GM12865 (cell line): ENCODE data around the gene RUNX2.
A peak's percentile ranks its signal among the peaks of the same experiment; 100 is the strongest.
"Not testable (repeated sequence)": the region's sequence is repeated elsewhere in the genome, so short reads cannot be mapped to it uniquely, and the experiment has no call there.

Experiments used
- DNase-seq: peaks from one replicate; pipeline ENCODE4 v3.0.0; 2010; ENCODE audit warnings: low read depth
- H3K4me3 ChIP-seq: 2 replicates; pipeline ENCODE4 v1.5.1; 2011; ENCODE audit warnings: mild to moderate bottlenecking, low read depth, low read length, control low read depth
- CTCF ChIP-seq: IDR thresholded peaks from 2 replicates; pipeline ENCODE4 v1.5.1; 2011; ENCODE audit warnings: low read length, control low read depth, low read depth, inconsistent platforms; ENCODE audit not compliant: insufficient read depth; ENCODE audit errors: missing control alignments

RUNX2 gene

GRCh38 chr6:45327956-45328522 lies at the start of gene RUNX2:
Gene RUNX2, plus strand, starts transcription at chr6:45328330. Its CDS starts 397 bp downstream, at chr6:45328727.
- no peak within 1 kb of the TSS for H3K4me3 ChIP-seq
- TF ChIP-seq CTCF = no peak
- no peak for DNase-seq

- DNase-seq = no peak
- H3K4me3 ChIP-seq = no peak overlapping the region
- TF ChIP-seq CTCF = no peak
Measured at GRCh38 chr6:45278367-45278766, 49.8 kb upstream of the RUNX2 start.

GRCh38 chr6:45286707-45287106 lies 41.4 kb upstream of the RUNX2 start:
- not testable (repeated sequence) for H3K4me3 ChIP-seq, DNase-seq

GRCh38 chr6:45289751-45290514 lies 38.2 kb upstream of the RUNX2 start:
- no peak for TF ChIP-seq CTCF
- H3K4me3 ChIP-seq = no peak overlapping the region
- no peak for DNase-seq

- peak; percentile 50 for DNase-seq
- no peak for TF ChIP-seq CTCF
- H3K4me3 ChIP-seq = peak overlapping the region; percentile 15
Measured at GRCh38 chr6:45293306-45293705, 34.8 kb upstream of the RUNX2 start.

- peak; percentile 54 for DNase-seq
- not testable (repeated sequence) for H3K4me3 ChIP-seq
Measured at GRCh38 chr6:45294065-45294701, 33.9 kb upstream of the RUNX2 start.

- no peak for DNase-seq
- TF ChIP-seq CTCF = no peak
- H3K4me3 ChIP-seq = no peak overlapping the region
Measured at GRCh38 chr6:45297320-45297719, 30.8 kb upstream of the RUNX2 start.

GRCh38 chr6:45299096-45299581 lies 29.0 kb upstream of the RUNX2 start:
- no peak for TF ChIP-seq CTCF
- DNase-seq = no peak
- no peak overlapping the region for H3K4me3 ChIP-seq
